Skeletal muscle satellite cell (primary cell): ENCODE measurements around the gene KRTAP5-7. TPM values are rescaled to one million over a fixed set of nuclear protein-coding genes. Genes with fewer than 3 reads are reported as not detected.
"Not testable (repeated sequence)": the region's sequence is repeated elsewhere in the genome, so short reads cannot be mapped to it uniquely, and the experiment has no call there.

Experiments used
- H3K27me3 ChIP-seq: 2 replicates; pipeline ENCODE4 v1.7.0; 2013; ENCODE audit warnings: low read length; ENCODE audit not compliant: control insufficient read depth, insufficient read depth
- H3K36me3 ChIP-seq: 2 replicates; pipeline ENCODE4 v1.7.0; 2013; ENCODE audit warnings: mild to moderate bottlenecking, control low read depth, low read length; ENCODE audit not compliant: insufficient read depth
- H3K4me1 ChIP-seq: 2 replicates; pipeline ENCODE4 v1.7.0; 2013; ENCODE audit warnings: low read length; ENCODE audit not compliant: control insufficient read depth, insufficient read depth
- H3K4me2 ChIP-seq: 2 replicates; pipeline ENCODE4 v1.7.0; 2013; ENCODE audit warnings: mild to moderate bottlenecking, low read length
- H3K4me3 ChIP-seq: 2 replicates; pipeline ENCODE4 v1.7.0; 2013; ENCODE audit warnings: low read length
- H3K9ac ChIP-seq: 2 replicates; pipeline ENCODE4 v1.7.0; 2013; ENCODE audit warnings: mild to moderate bottlenecking, low read depth, low read length, moderate library complexity
- H3K9me3 ChIP-seq: replicated peaks from 2 replicates; pipeline ENCODE4 v1.7.0; 2013; ENCODE audit warnings: mild to moderate bottlenecking, control low read depth, low read length
- small RNA-seq: library from RNA; depleted of rRNA; stranded (forward); fragments of <200 nt; gene quantifications from one replicate; pipeline ENCODE3, GENCODE V24; 2012

Gene KRTAP5-7

DNA sequence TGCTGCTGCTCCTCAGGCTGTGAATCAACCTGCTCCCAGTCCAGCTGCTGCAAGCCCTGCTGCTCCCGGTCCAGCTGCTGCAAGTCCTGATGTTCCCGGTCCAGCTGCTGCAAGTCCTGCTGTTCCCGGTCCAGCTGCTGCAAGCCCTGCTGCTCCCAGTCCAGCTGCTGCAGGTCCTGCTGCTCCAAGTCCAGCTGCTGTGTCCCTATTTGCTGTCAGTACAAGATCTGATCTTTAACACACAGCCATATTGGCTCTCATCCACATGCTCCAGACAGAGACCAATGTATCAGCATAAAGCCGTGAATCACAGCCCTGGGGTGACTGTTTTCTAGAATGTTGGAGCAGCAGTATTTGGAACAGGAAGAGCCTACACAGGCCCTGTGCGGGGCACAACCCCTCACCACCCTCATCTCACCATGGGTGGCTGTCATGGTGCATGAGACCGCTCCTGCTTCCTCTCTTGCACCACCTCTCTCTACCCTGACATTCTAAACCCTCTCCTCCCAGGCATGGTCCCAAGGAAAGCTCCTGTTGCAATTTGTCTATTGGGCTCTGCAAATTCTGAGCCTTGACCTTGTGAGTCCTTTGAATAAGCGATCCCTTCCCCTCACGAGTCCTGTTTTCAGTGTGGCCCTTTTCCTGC lies 41.8 kb downstream of the KRTAP5-7 start:
- Histone ChIP-seq H3K27me3 (peaks cover 36% of the 10 kb centered on the region), H3K4me3 (no peak overlapping the region), H3K9me3 (no peaks in the 10 kb centered on the region), H3K36me3 (no peaks in the 10 kb centered on the region), H3K4me1 (no peaks in the 10 kb centered on the region), H3K4me2 (no peak overlapping the region), H3K9ac (no peak overlapping the region)

DNA sequence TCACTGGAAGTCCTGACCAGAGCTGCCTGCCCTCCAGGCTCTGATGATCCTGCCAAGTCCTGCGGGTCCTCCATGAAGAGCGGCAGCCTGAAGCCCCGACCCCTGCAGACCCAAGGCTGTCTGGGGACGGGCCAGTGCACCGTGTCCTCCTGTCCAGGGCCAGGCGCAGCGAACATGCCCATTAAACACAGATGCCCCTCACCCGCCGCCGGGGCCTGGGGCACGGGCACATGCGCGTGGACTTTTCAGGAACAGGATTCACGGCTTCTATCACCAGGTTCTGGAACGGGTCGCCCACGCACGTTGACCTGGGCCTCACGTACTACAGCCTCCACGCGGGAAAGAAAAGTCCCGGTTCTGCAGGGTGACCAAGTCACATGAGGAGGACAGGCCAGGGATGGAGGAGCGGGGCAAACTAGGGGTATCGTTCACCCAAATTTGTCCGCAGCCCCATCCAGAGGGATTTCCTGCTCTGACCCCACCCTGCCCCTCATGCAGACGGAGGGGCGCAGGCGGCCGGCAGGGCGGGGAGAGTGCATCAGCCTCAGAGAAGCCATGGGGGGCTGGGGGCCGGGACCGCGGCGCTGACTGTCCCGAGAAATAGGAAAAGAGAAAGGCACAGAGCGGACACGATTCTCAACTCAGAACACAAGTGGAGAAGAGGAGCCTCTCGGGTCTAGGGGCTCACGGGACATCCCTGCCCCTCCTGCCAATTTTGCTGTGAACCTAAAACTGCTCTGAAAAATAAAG lies 44.2 kb downstream of the KRTAP5-7 start:
- not testable (repeated sequence) for H3K4me3 ChIP-seq, H3K9ac ChIP-seq, H3K36me3 ChIP-seq, H3K4me1 ChIP-seq, H3K9me3 ChIP-seq, H3K4me2 ChIP-seq
- H3K27me3 ChIP-seq = peaks cover 40% of the 10 kb centered on the region

DNA sequence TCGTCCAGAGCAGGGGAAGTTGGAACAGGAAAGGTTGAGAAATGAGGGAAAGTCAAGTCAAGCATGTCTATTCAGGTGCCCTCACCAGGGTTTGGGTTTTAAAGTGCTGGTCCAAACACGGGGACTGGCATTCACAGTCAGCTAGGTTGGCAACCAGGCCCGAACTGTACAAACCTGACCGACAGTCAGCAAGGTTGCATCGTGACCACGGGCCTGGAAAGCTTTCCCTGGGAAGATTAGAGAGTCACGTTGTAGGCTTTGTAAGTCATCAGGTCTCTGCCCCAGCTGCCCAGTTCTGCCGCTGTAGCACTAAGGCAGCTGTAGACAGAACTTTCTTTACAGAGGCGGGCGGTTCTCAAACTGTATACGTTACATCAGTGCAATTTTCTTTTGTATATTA lies 45.7 kb downstream of the KRTAP5-7 start:
- Histone ChIP-seq H3K4me1 (no peaks in the 10 kb centered on the region), H3K4me2 (no peak overlapping the region), H3K4me3 (no peak overlapping the region), H3K27me3 (peaks cover 31% of the 10 kb centered on the region), H3K9me3 (no peaks in the 10 kb centered on the region), H3K36me3 (no peaks in the 10 kb centered on the region), H3K9ac (no peak overlapping the region)

GRCh38 chr11:71574418-71574817 lies 47.4 kb downstream of the KRTAP5-7 start:
- H3K36me3 ChIP-seq = no peaks in the 10 kb centered on the region
- H3K27me3 ChIP-seq = peaks cover 23% of the 10 kb centered on the region
- no peaks in the 10 kb centered on the region for H3K4me1 ChIP-seq
- no peak overlapping the region for H3K9ac ChIP-seq
- H3K9me3 ChIP-seq = no peaks in the 10 kb centered on the region
- H3K4me2 ChIP-seq = no peak overlapping the region
- no peak overlapping the region for H3K4me3 ChIP-seq

DNA sequence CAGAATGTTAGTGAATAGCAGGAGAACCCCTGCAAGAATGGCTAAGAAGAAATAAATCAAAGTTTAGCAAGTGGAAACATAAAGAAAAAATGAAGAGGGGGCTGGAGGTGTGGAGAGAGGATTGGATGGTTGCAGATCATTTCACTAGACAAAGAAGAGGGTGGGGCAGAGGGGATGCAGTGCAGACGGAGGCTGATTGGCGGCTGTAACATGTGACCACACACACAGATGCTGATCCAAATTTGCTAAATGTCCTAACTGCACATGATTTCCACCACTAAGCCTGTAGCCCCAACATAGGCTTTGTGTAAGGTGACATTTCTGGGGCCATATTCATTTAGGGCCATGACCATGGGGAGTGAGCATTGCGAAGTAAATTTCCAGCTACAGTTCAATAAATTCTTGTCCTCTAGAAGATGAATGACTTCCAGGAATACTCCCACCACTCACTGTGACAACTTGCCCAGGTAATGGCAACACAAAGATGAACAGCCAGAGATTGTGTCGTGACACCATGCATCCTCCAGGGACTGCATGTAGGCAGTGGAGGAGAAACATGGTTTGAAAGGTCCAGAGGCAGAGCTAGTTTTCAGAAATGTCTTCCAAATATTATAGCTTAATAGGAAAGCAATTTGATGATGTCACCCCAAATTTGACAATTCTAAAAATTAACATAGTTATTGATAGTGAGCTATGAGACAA lies 48.8 kb downstream of the KRTAP5-7 start:
- H3K9me3 ChIP-seq = no peaks in the 10 kb centered on the region

DNA sequence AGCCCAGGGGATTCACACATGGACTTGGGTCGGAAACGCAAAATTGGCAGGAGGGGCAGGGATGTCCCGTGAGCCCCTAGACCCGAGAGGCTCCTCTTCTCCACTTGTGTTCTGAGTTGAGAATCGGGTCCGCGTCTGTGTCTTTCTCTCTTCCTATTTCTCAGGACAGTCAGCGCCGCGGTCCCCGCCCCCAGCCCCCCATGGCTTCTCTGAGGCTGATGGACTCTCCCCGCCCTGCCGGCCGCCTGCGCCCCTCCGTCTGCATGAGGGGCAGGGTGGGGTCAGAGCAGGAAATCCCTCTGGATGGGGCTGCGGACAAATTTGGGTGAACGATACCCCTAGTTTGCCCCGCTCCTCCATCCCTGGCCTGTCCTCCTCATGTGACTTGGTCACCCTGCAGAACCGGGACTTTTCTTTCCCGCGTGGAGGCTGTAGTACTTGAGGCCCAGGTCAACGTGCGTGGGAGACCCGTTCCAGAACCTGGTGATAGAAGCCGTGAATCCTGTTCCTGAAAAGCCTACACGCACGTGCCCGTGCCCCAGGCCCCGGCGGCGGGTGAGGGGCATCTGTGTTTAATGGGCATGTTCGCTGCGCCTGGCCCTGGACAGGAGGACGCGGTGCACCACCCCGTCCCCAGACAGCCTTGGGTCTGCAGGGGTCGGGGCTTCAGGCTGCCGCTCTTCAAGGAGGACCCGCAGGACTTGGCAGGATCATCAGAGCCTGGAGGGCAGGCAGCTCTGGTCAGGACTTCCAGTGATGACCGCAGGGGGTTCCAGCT lies 49.8 kb downstream of the KRTAP5-7 start:
- H3K27me3 ChIP-seq = peaks cover 16% of the 10 kb centered on the region

More for the DNA sequence above, 48.8 kb downstream of the KRTAP5-7 start:
- no peak overlapping the region for H3K4me3 ChIP-seq
- no peak overlapping the region for H3K4me2 ChIP-seq
- no peaks in the 10 kb centered on the region for H3K4me1 ChIP-seq
- no peak overlapping the region for H3K9ac ChIP-seq
- peaks cover 16% of the 10 kb centered on the region for H3K27me3 ChIP-seq
- no peaks in the 10 kb centered on the region for H3K36me3 ChIP-seq

DNA sequence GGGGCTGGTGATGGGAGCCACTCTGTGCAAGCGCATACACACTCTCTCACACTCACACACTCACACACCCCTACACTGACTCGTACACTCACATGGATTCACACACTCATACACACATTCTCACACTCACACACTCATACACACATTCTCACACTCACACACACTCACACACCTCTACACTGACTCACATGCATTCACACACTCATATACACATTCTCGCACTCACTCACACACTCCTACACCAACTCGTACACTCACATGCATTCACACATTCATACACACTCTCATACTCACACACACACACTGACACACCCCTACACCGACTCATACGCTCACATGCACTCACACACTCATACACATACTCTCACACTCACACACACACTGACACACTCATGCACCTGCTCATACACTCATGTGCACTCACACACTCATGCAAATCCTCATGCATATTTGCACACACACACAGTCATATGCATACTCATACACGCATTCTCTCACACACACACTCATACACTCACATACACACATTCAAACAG lies 50.5 kb downstream of the KRTAP5-7 start:
- no peaks in the 10 kb centered on the region for H3K4me1 ChIP-seq
- H3K4me2 ChIP-seq = no peak overlapping the region

More for the DNA sequence above, 49.8 kb downstream of the KRTAP5-7 start:
- H3K9me3 ChIP-seq, H3K4me3 ChIP-seq, H3K36me3 ChIP-seq, H3K4me2 ChIP-seq, H3K4me1 ChIP-seq, H3K9ac ChIP-seq: not testable (repeated sequence)

More for the DNA sequence above, 50.5 kb downstream of the KRTAP5-7 start:
- Histone ChIP-seq H3K9ac (no peak overlapping the region), H3K27me3 (peaks cover 16% of the 10 kb centered on the region), H3K4me3 (no peak overlapping the region), H3K9me3 (no peaks in the 10 kb centered on the region), H3K36me3 (no peaks in the 10 kb centered on the region)

Small RNA genes lying within 50 kb of the gene (small RNA-seq; reads per million reads assigned to genes)
- not detected for gene AP000867.1
